Vagina (tissue), 2 donors: Measurements from ENCODE around the gene ZBTB7C.

Source experiments
- CTCF ChIP-seq, 3 experiments: fragments of 450-650 bp in 2 of 3; fragments of 200-600 bp in 1 of 3; sonication (generic) in 1 of 3; IDR thresholded peaks; one replicate each; pipeline ENCODE4 v1.5.1; 2017 to 2019; ENCODE audit warnings: antibody characterized with exemption in 3 of 3, mild to moderate bottlenecking in 2 of 3, moderate library complexity in 2 of 3
- POLR2A ChIP-seq, 2 donors: fragments of 450-650 bp; IDR thresholded peaks; one replicate each; pipeline ENCODE4 v1.6.1; 2017; ENCODE audit warnings: antibody characterized with exemption in 2 of 2, mild to moderate bottlenecking in 2 of 2, moderate library complexity in 2 of 2
- POLR2AphosphoS5 ChIP-seq, 2 donors: sonication (generic); formaldehyde crosslinking; IDR thresholded peaks; one replicate each; pipeline ENCODE4 v1.9.0; 2017; ENCODE audit warnings: antibody characterized with exemption in 2 of 2, mild to moderate bottlenecking in 2 of 2, low read depth in 1 of 2; ENCODE audit not compliant: insufficient read depth in 1 of 2

- TF ChIP-seq CTCF (IDR thresholded peaks at IDR 0.05) (no peak), POLR2A (IDR thresholded peaks at IDR 0.05) (no peak), POLR2AphosphoS5 (IDR thresholded peaks at IDR 0.05; ENCODE audit: insufficient read depth in 1 of 2, low read depth in 1 of 2) (no peak)
Observed at GRCh38 chr18:48098538-48098937, 310.6 kb downstream of the ZBTB7C start.
